Measurements from ENCODE around the gene SPC24. TPM values are rescaled to one million over a fixed set of nuclear protein-coding genes. Genes with fewer than 3 reads are reported as not detected.

The SPC24 gene
- total RNA-seq, 1 experiment from 2014 or later = 36.4 TPM

- TF ChIP-seq, protein P1, sequence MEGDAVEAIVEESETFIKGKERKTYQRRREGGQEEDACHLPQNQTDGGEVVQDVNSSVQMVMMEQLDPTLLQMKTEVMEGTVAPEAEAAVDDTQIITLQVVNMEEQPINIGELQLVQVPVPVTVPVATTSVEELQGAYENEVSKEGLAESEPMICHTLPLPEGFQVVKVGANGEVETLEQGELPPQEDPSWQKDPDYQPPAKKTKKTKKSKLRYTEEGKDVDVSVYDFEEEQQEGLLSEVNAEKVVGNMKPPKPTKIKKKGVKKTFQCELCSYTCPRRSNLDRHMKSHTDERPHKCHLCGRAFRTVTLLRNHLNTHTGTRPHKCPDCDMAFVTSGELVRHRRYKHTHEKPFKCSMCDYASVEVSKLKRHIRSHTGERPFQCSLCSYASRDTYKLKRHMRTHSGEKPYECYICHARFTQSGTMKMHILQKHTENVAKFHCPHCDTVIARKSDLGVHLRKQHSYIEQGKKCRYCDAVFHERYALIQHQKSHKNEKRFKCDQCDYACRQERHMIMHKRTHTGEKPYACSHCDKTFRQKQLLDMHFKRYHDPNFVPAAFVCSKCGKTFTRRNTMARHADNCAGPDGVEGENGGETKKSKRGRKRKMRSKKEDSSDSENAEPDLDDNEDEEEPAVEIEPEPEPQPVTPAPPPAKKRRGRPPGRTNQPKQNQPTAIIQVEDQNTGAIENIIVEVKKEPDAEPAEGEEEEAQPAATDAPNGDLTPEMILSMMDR (IDR thresholded peaks at IDR 0.05; ENCODE audit: unreplicated experiment) = no peak
- no peaks in the 10 kb centered on the region for H3K4me1 Mint-ChIP-seq (ENCODE audit: low read depth, unreplicated experiment)
- H3K4me3 Mint-ChIP-seq (ENCODE audit: low read depth, unreplicated experiment) = no peak overlapping the region
- no peak overlapping the region for H3K27ac Mint-ChIP-seq (ENCODE audit: unreplicated experiment)
- H3K27me3 Mint-ChIP-seq (ENCODE audit: unreplicated experiment) = no peaks in the 10 kb centered on the region
- intact Hi-C loops (cut with micrococcal nuclease; ENCODE audit: unreplicated experiment) = no loop called here
- BruUV-seq (replicated peaks) = no TSS peak
- CTCF ChIA-PET = no interaction called here
- no peak for DNase-seq
- no peaks in the 10 kb centered on the region for H3K9me3 Mint-ChIP-seq (ENCODE audit: low read depth, unreplicated experiment)
- H3K36me3 Mint-ChIP-seq (ENCODE audit: insufficient read depth, unreplicated experiment) = peaks cover 99% of the 10 kb centered on the region
These were observed 39.1 kb downstream of the SPC24 start for GRCh38 chr19:11116507-11116906.

DNA sequence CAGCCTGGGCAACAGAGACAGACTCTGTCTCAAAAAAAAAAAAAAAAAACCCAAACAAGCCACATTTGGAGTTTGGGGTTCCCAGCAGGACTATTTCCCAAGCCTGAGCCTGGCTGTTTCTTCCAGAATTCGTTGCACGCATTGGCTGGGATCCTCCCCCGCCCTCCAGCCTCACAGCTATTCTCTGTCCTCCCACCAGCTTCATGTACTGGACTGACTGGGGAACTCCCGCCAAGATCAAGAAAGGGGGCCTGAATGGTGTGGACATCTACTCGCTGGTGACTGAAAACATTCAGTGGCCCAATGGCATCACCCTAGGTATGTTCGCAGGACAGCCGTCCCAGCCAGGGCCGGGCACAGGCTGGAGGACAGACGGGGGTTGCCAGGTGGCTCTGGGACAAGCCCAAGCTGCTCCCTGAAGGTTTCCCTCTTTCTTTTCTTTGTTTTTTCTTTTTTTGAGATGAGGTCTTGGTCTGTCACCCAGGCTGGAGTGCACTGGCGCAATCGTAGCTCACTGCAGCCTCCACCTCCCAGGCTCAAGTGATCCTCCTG is 39.6 kb downstream of the SPC24 start:
- DNase-seq = no peak
- Mint-ChIP-seq H3K27me3 (ENCODE audit: unreplicated experiment) (no peaks in the 10 kb centered on the region), H3K4me3 (ENCODE audit: low read depth, unreplicated experiment) (no peak overlapping the region), H3K9me3 (ENCODE audit: low read depth, unreplicated experiment) (no peaks in the 10 kb centered on the region), H3K36me3 (ENCODE audit: insufficient read depth, unreplicated experiment) (peaks cover 99% of the 10 kb centered on the region), H3K4me1 (ENCODE audit: low read depth, unreplicated experiment) (no peaks in the 10 kb centered on the region), H3K27ac (ENCODE audit: unreplicated experiment) (no peak overlapping the region)
- CTCF ChIA-PET = no interaction called here
- intact Hi-C loops (cut with micrococcal nuclease; ENCODE audit: unreplicated experiment) = no loop called here
- TF ChIP-seq, protein P1 (IDR thresholded peaks at IDR 0.05; ENCODE audit: unreplicated experiment) = no peak
- BruUV-seq (replicated peaks) = no TSS peak

DNA sequence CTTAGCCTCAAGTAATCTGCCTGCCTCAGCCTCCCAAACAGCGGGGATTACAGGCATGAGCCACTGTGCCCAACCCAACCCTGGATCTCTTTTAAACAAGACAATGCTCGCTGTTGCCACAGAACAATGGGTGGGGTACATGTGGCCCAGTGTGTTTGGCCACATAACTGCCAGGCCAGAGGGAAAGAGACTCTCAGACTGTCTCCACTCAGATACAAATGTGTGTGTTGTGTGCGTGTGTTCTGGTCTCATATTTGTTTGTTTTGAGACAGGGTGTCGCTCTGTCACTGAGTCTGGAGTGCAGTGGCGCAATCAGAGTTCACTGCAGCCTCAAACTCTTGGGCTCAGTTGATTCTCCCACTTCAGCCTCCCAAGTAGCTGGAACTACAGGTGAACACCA is 40.5 kb downstream of the SPC24 start:
- Mint-ChIP-seq H3K4me1 (ENCODE audit: low read depth, unreplicated experiment) (no peaks in the 10 kb centered on the region), H3K36me3 (ENCODE audit: insufficient read depth, unreplicated experiment) (peaks cover 99% of the 10 kb centered on the region), H3K4me3 (ENCODE audit: low read depth, unreplicated experiment) (no peak overlapping the region), H3K27me3 (ENCODE audit: unreplicated experiment) (no peaks in the 10 kb centered on the region), H3K9me3 (ENCODE audit: low read depth, unreplicated experiment) (no peaks in the 10 kb centered on the region), H3K27ac (ENCODE audit: unreplicated experiment) (no peak overlapping the region)
- CTCF ChIA-PET = no interaction called here
- DNase-seq = no peak
- TF ChIP-seq, protein P1 (IDR thresholded peaks at IDR 0.05; ENCODE audit: unreplicated experiment) = no peak
- BruUV-seq (replicated peaks) = no TSS peak
- intact Hi-C loops (cut with micrococcal nuclease; ENCODE audit: unreplicated experiment) = no loop called here

DNA sequence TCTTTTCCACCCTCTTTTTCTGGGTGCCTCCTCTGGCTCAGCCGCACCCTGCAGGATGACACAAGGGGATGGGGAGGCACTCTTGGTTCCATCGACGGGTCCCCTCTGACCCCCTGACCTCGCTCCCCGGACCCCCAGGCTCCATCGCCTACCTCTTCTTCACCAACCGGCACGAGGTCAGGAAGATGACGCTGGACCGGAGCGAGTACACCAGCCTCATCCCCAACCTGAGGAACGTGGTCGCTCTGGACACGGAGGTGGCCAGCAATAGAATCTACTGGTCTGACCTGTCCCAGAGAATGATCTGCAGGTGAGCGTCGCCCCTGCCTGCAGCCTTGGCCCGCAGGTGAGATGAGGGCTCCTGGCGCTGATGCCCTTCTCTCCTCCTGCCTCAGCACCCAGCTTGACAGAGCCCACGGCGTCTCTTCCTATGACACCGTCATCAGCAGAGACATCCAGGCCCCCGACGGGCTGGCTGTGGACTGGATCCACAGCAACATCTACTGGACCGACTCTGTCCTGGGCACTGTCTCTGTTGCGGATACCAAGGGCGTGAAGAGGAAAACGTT is 42.4 kb downstream of the SPC24 start:
- Mint-ChIP-seq H3K36me3 (ENCODE audit: insufficient read depth, unreplicated experiment) (peaks cover 97% of the 10 kb centered on the region), H3K27me3 (ENCODE audit: unreplicated experiment) (no peaks in the 10 kb centered on the region), H3K4me3 (ENCODE audit: low read depth, unreplicated experiment) (peak overlapping the region; percentile 24), H3K9me3 (ENCODE audit: low read depth, unreplicated experiment) (no peaks in the 10 kb centered on the region), H3K27ac (ENCODE audit: unreplicated experiment) (peak overlapping the region; percentile 68), H3K4me1 (ENCODE audit: low read depth, unreplicated experiment) (no peaks in the 10 kb centered on the region)
- TF ChIP-seq, protein P1 (IDR thresholded peaks at IDR 0.05; ENCODE audit: unreplicated experiment) = no peak
- intact Hi-C loops (cut with micrococcal nuclease; ENCODE audit: unreplicated experiment) = no loop called here
- DNase-seq = no peak
- CTCF ChIA-PET = no interaction called here
- no TSS peak for BruUV-seq (replicated peaks)

Data from Calu3 (cell line).